Midbrain (tissue), 1 donor: Measurements from ENCODE around the gene PRDM15.

Source experiments
- DNase-seq: peaks from one replicate; lab custom pipeline; 2025; lab: John Stamatoyannopoulos, UW

PRDM15 gene

GRCh38 chr21:41763398-41763931 is 115.7 kb downstream of the PRDM15 start:
- no peak for DNase-seq

- DNase-seq, result no peak
These were observed 116.4 kb downstream of the PRDM15 start for GRCh38 chr21:41762753-41763152.

- DNase-seq, result no peak
These were observed 117.1 kb downstream of the PRDM15 start for GRCh38 chr21:41761934-41762635.

GRCh38 chr21:41761211-41761933 is 117.8 kb downstream of the PRDM15 start:
- no peak for DNase-seq

- no peak for DNase-seq
These were observed 118.7 kb downstream of the PRDM15 start for GRCh38 chr21:41760411-41760810.

GRCh38 chr21:41759926-41760325 is 119.2 kb downstream of the PRDM15 start:
- DNase-seq, result no peak

- DNase-seq, result no peak
These were observed 119.8 kb downstream of the PRDM15 start for GRCh38 chr21:41759214-41759840.

GRCh38 chr21:41758550-41758949 is 120.6 kb downstream of the PRDM15 start:
- DNase-seq, result no peak

GRCh38 chr21:41755934-41756773 is 123.0 kb downstream of the PRDM15 start:
- DNase-seq, result no peak

- DNase-seq, result no peak
These were observed 123.7 kb downstream of the PRDM15 start for GRCh38 chr21:41755258-41755933.

- no peak for DNase-seq
These were observed 124.7 kb downstream of the PRDM15 start for GRCh38 chr21:41754479-41754891.

- DNase-seq, result no peak
These were observed 125.9 kb downstream of the PRDM15 start for GRCh38 chr21:41753006-41753898.

- no peak for DNase-seq
These were observed 126.9 kb downstream of the PRDM15 start for GRCh38 chr21:41752231-41752681.

- DNase-seq, result no peak
These were observed 127.5 kb downstream of the PRDM15 start for GRCh38 chr21:41751611-41752011.

GRCh38 chr21:41750532-41751151 is 128.5 kb downstream of the PRDM15 start:
- DNase-seq, result no peak

GRCh38 chr21:41750051-41750450 is 129.1 kb downstream of the PRDM15 start:
- DNase-seq, result no peak

GRCh38 chr21:41749286-41749685 is 129.9 kb downstream of the PRDM15 start:
- no peak for DNase-seq
